KG1 (cell line): ENCODE data around the gene FSTL4.

ENCODE experiments used
- DNase-seq: peaks from one replicate; lab custom pipeline; 2025; lab: John Stamatoyannopoulos, UW

FSTL4 gene

GRCh38 chr5:133241179-133242092, 370.9 kb downstream of the FSTL4 start:
- no peak for DNase-seq

GRCh38 chr5:133240425-133241091, 371.8 kb downstream of the FSTL4 start:
- DNase-seq, result no peak

GRCh38 chr5:133238426-133239205, 373.7 kb downstream of the FSTL4 start:
- no peak for DNase-seq

GRCh38 chr5:133236976-133237375, 375.4 kb downstream of the FSTL4 start:
- DNase-seq, result no peak

- no peak for DNase-seq
Observed at GRCh38 chr5:133236541-133236951, 375.8 kb downstream of the FSTL4 start.

GRCh38 chr5:133235696-133236426, 376.5 kb downstream of the FSTL4 start:
- no peak for DNase-seq

- DNase-seq, result no peak
Observed at GRCh38 chr5:133234911-133235310, 377.4 kb downstream of the FSTL4 start.

GRCh38 chr5:133234273-133234672, 378.1 kb downstream of the FSTL4 start:
- DNase-seq, result no peak

- no peak for DNase-seq
Observed at GRCh38 chr5:133233616-133234015, 378.7 kb downstream of the FSTL4 start.

GRCh38 chr5:133232911-133233310, 379.4 kb downstream of the FSTL4 start:
- DNase-seq, result no peak

- no peak for DNase-seq
Observed at GRCh38 chr5:133232435-133232834, 379.9 kb downstream of the FSTL4 start.

GRCh38 chr5:133232011-133232410, 380.3 kb downstream of the FSTL4 start:
- no peak for DNase-seq

GRCh38 chr5:133230823-133231578, 381.3 kb downstream of the FSTL4 start:
- DNase-seq, result no peak

GRCh38 chr5:133229931-133230664, 382.2 kb downstream of the FSTL4 start:
- no peak for DNase-seq

- DNase-seq, result no peak
Observed at GRCh38 chr5:133228316-133228715, 384.0 kb downstream of the FSTL4 start.

GRCh38 chr5:133227897-133228296, 384.4 kb downstream of the FSTL4 start:
- no peak for DNase-seq

- no peak for DNase-seq
Observed at GRCh38 chr5:133227082-133227481, 385.3 kb downstream of the FSTL4 start.

- DNase-seq, result no peak
Observed at GRCh38 chr5:133226186-133226585, 386.2 kb downstream of the FSTL4 start.

GRCh38 chr5:133225671-133226152, 386.6 kb downstream of the FSTL4 start:
- DNase-seq, result no peak

GRCh38 chr5:133222979-133223378, 389.4 kb downstream of the FSTL4 start:
- no peak for DNase-seq
